ENCODE measurements around the gene SHLD1.

Gene SHLD1

DNA sequence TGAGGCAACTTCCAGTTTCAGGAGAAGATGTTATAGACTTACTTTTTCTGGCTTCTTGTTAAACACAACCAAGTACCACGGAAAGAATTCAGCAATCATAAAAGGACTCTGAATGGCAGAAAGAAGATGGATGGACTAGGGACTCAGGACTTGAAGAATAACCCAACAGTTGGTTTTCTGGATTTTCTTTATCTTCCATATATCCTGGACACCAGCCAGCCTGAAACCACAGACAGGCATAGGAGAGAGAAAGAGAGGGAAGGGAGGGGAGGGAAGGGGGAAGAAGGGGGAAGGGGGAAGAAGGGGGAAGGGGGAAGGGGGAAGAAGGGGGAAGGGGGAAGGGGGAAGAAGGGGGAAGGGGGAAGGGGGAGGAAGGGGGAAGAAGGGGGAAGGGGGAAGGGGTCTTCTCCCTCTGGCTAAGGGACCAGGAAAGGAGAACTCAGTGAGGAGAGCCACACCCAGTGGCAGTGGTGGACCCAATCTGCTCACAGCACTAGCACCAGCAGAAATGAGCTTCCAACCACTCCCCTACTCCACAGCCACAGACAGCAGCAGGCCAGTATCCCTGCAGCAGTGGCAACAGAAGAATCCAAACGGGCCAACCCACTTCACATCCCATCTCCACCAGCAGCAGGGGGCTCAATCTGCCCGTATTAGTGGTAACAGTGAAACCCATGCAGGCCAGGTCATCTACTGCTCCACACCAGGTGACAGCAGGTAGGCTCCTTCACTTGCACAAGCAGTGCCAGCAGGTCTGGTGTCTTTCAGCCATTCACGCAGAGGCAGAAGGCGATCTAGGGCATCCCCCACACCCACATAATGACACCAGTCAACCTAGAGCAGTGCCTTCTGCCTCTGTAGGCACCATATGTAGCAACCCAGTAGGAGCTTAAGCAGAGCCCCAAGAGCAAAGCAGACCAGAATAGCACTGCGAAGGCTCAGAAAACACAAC is 121.5 kb downstream of the SHLD1 start:
- H3K79me2 ChIP-seq (ENCODE audit: low read length): no peaks in the 10 kb centered on the region
- no peaks in the 10 kb centered on the region for H3K27me3 ChIP-seq (replicated peaks; ENCODE audit: insufficient read depth, low read length)
- H3K9me2 ChIP-seq (replicated peaks; ENCODE audit: insufficient read depth, low read length): no peaks in the 10 kb centered on the region
- no peak for DNase-seq
- no peak overlapping the region for H3K4me2 ChIP-seq (ENCODE audit: low read depth, low read length)
- H4K20me1 ChIP-seq (ENCODE audit: insufficient read depth, low read length): no peaks in the 10 kb centered on the region
- no peaks in the 10 kb centered on the region for H3F3A ChIP-seq (ENCODE audit: insufficient read depth, low read length)
- H2AFZ ChIP-seq (ENCODE audit: low read length): no peak overlapping the region
- H3K4me1 ChIP-seq (ENCODE audit: low read length): no peaks in the 10 kb centered on the region
- no peaks in the 10 kb centered on the region for H3K36me3 ChIP-seq (replicated peaks; ENCODE audit: insufficient read depth, low read length)
- no peak overlapping the region for H3K4me3 ChIP-seq (ENCODE audit: low read length)
- no peak overlapping the region for H3K9ac ChIP-seq (ENCODE audit: low read length)
- no peaks in the 10 kb centered on the region for H3K9me3 ChIP-seq (replicated peaks; ENCODE audit: insufficient read depth, low read length)
- TF ChIP-seq EZH2 (optimal IDR thresholded peaks at IDR 0.05; ENCODE audit: low read depth, low read length): no peak
- no peak overlapping the region for H3K27ac ChIP-seq (ENCODE audit: low read length)

DNA sequence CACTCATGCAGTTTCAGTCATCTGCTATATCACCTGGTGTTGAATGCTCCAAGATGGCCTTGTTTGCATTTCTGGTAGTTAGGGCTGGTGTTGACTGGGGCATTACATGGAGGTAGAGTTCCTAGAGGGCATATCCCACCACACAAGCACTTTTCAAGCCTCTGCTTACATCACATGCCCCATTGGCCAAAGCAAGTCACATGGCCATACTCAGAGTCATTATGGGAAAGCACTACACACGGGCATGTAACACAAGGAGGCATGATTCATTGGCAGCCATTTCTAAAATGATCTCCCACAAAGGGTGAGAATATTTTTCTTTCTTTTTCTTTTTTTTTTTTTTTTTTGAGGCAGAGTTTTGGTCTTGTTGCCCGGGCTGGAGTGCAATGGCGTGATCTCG is 126.9 kb downstream of the SHLD1 start:
- H3K27ac ChIP-seq (ENCODE audit: low read length): no peak overlapping the region
- H3K9ac ChIP-seq (ENCODE audit: low read length): no peak overlapping the region
- H3K36me3 ChIP-seq (replicated peaks; ENCODE audit: insufficient read depth, low read length): no peaks in the 10 kb centered on the region
- no peaks in the 10 kb centered on the region for H3K27me3 ChIP-seq (replicated peaks; ENCODE audit: insufficient read depth, low read length)
- no peak overlapping the region for H3K4me2 ChIP-seq (ENCODE audit: low read depth, low read length)
- no peaks in the 10 kb centered on the region for H3K9me2 ChIP-seq (replicated peaks; ENCODE audit: insufficient read depth, low read length)
- TF ChIP-seq, protein P1, sequence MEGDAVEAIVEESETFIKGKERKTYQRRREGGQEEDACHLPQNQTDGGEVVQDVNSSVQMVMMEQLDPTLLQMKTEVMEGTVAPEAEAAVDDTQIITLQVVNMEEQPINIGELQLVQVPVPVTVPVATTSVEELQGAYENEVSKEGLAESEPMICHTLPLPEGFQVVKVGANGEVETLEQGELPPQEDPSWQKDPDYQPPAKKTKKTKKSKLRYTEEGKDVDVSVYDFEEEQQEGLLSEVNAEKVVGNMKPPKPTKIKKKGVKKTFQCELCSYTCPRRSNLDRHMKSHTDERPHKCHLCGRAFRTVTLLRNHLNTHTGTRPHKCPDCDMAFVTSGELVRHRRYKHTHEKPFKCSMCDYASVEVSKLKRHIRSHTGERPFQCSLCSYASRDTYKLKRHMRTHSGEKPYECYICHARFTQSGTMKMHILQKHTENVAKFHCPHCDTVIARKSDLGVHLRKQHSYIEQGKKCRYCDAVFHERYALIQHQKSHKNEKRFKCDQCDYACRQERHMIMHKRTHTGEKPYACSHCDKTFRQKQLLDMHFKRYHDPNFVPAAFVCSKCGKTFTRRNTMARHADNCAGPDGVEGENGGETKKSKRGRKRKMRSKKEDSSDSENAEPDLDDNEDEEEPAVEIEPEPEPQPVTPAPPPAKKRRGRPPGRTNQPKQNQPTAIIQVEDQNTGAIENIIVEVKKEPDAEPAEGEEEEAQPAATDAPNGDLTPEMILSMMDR (IDR thresholded peaks at IDR 0.05; ENCODE audit: low read length): no peak
- TF ChIP-seq EZH2phosphoT487 (IDR thresholded peaks at IDR 0.05; ENCODE audit: low read length) (no peak), EZH2 (optimal IDR thresholded peaks at IDR 0.05; ENCODE audit: low read depth, low read length) (no peak)
- no peaks in the 10 kb centered on the region for H3K79me2 ChIP-seq (ENCODE audit: low read length)
- no peak overlapping the region for H3K4me3 ChIP-seq (ENCODE audit: low read length)
- no peaks in the 10 kb centered on the region for H3K4me1 ChIP-seq (ENCODE audit: low read length)
- no peaks in the 10 kb centered on the region for H3K9me3 ChIP-seq (replicated peaks; ENCODE audit: insufficient read depth, low read length)
- no peaks in the 10 kb centered on the region for H3F3A ChIP-seq (ENCODE audit: insufficient read depth, low read length)
- DNase-seq: no peak
- no peak overlapping the region for H2AFZ ChIP-seq (ENCODE audit: low read length)
- no peaks in the 10 kb centered on the region for H4K20me1 ChIP-seq (ENCODE audit: insufficient read depth, low read length)

DNA sequence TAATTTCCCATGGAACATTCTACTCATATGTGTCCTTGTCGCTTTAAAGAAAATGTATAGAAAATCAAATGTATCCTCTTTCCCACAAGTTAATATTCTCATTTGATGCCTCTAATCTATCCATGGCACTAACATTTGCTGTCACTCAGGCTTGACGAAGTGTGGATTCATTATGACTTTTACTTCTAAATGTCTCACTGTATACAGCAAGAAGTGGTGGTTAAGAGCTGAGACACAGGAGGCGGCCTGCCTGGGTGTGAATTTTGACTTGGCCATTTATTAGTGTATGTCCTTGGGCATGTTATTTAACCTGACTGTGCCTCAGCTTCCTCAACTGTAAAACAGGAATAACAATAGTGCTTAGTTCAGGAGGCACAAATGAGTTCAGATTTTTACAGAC is 130.1 kb downstream of the SHLD1 start:
- TF ChIP-seq EZH2 (optimal IDR thresholded peaks at IDR 0.05; ENCODE audit: low read depth, low read length) (no peak), EZH2phosphoT487 (IDR thresholded peaks at IDR 0.05; ENCODE audit: low read length) (no peak)
- TF ChIP-seq, protein P1 (IDR thresholded peaks at IDR 0.05; ENCODE audit: low read length): no peak
- Histone ChIP-seq H2AFZ (ENCODE audit: low read length) (no peak overlapping the region), H3K4me1 (ENCODE audit: low read length) (no peaks in the 10 kb centered on the region), H3K4me3 (ENCODE audit: low read length) (no peak overlapping the region), H3K4me2 (ENCODE audit: low read depth, low read length) (no peak overlapping the region), H3K79me2 (ENCODE audit: low read length) (no peaks in the 10 kb centered on the region), H3K9me3 (replicated peaks; ENCODE audit: insufficient read depth, low read length) (no peaks in the 10 kb centered on the region), H3F3A (ENCODE audit: insufficient read depth, low read length) (no peaks in the 10 kb centered on the region), H3K9ac (ENCODE audit: low read length) (no peak overlapping the region), H3K9me2 (replicated peaks; ENCODE audit: insufficient read depth, low read length) (no peaks in the 10 kb centered on the region), H3K36me3 (replicated peaks; ENCODE audit: insufficient read depth, low read length) (no peaks in the 10 kb centered on the region), H3K27me3 (replicated peaks; ENCODE audit: insufficient read depth, low read length) (no peaks in the 10 kb centered on the region), H4K20me1 (ENCODE audit: insufficient read depth, low read length) (no peaks in the 10 kb centered on the region), H3K27ac (ENCODE audit: low read length) (no peak overlapping the region)
- no peak for DNase-seq

DNA sequence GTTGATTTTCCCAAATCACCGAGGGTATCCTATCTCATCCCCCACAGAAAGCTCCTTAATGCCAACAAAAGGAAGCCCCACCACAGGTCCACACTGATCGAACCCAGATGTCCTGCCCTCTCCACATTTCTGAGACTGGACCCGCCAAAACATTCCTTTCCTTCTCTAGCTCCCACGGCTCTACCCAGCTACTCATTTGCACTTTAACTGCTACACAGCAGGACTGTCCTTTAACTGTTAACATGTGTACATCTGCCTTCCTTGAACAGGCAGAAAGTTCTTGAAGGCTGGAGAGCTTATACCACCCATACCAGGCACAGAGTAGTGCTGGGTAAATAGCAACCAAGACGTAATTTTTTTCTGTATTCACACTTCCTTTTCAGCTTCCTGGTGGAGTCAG is 131.5 kb downstream of the SHLD1 start:
- Histone ChIP-seq H3K27me3 (replicated peaks; ENCODE audit: insufficient read depth, low read length) (no peaks in the 10 kb centered on the region), H3K4me2 (ENCODE audit: low read depth, low read length) (no peak overlapping the region), H3K9ac (ENCODE audit: low read length) (no peak overlapping the region), H2AFZ (ENCODE audit: low read length) (0 out of 2 replicates have a peak overlapping the region, but pooled peaks have one; percentile 12), H3K4me1 (ENCODE audit: low read length) (no peaks in the 10 kb centered on the region), H3K36me3 (replicated peaks; ENCODE audit: insufficient read depth, low read length) (no peaks in the 10 kb centered on the region), H3K9me3 (replicated peaks; ENCODE audit: insufficient read depth, low read length) (no peaks in the 10 kb centered on the region), H3K27ac (ENCODE audit: low read length) (no peak overlapping the region), H3K9me2 (replicated peaks; ENCODE audit: insufficient read depth, low read length) (no peaks in the 10 kb centered on the region), H3K4me3 (ENCODE audit: low read length) (no peak overlapping the region), H4K20me1 (ENCODE audit: insufficient read depth, low read length) (no peaks in the 10 kb centered on the region), H3K79me2 (ENCODE audit: low read length) (no peaks in the 10 kb centered on the region), H3F3A (ENCODE audit: insufficient read depth, low read length) (no peaks in the 10 kb centered on the region)
- DNase-seq: no peak
- TF ChIP-seq, protein P1 (IDR thresholded peaks at IDR 0.05; ENCODE audit: low read length): no peak
- no peak for TF ChIP-seq EZH2 (optimal IDR thresholded peaks at IDR 0.05; ENCODE audit: low read depth, low read length)

Data from MM.1S (cell line).